ENCODE data around the gene CDC5L. TPM values are rescaled to one million over a fixed set of nuclear protein-coding genes. Genes with fewer than 3 reads are reported as not detected.

Gene CDC5L
- total RNA-seq, 1 experiment from 2014 or later, result 22.6 TPM

DNA sequence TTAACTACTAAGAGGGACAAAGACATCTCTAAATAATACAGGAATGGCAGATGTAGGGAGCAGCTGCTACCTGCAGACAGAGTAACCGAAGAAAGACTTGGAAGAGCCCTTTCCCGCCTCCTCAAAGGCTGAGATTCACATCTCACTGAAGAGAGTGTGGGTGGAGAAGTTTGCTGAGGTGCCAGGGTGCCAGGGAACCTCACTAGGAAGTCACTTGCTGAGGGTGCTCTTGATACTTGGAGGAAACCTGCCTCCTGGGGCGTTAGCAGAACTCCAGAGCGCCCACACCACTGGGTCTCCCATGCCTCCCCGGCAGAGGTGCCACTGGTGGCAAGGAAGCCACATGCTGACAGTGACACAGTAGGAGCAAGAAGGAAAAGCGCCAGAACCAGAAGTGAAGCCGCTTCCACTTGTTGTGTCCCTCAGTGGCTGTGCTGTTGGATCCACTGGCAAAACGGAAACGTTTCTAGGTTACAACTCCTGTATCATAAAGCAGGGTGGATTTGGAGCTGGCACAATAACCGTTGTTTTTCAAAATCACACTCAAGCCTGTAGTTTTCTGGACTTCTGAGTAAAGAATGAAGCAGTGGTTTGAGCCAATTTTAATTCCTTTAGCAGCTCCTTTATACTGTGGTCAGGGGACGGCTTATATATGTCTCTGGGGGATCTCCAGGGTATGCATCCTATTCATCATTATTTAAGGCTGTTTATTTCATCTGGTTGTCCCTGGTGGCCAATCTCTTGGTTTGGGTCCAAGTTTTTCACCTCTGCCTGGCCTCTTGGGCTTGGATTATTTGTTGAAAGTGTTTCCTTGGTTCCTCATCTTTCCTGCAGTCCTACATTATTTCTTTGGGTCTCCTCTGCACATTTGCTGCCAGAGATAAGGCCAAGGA, 64.5 kb downstream of the CDC5L start:
- DNase-seq (ENCODE audit: low read depth), result no peak

DNA sequence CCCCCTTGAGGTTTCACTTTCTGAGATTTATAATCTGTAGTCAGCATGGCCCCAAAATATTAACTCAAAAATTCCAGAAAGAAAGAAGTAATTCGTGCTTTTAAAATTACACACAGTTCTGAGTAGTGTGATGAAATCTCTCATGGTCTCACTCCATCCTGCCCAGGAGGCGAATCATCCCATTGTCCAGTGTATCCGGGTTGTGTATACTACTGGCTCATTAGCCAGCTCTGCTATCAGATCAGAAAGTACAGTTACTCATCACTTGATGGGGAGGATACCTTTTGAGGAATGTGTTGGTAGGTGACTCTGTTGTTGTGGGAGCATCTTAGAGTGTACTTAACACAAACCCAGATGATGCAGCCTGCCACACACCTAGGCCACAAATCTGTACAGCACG, 65.2 kb downstream of the CDC5L start:
- DNase-seq (ENCODE audit: low read depth), result peak; percentile 81

DNA sequence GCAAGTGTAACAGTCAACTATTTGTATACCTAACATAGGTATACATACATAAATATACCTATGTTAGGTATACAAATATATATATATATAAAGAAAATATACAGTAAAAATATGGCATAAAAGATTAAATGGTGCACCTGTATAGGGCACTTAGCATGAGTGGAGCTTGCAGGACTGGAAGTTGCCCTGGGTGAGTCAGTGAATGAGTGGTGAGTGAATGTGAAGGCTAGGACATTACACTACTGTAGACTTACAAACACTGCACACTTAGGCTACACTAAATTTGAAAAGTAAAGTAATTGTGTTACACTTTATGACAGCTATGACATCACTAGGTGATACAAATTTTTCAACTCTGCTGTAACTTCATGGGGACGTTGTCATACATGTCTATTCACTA, 65.6 kb downstream of the CDC5L start:
- peak; percentile 30 for DNase-seq (ENCODE audit: low read depth)

DNA sequence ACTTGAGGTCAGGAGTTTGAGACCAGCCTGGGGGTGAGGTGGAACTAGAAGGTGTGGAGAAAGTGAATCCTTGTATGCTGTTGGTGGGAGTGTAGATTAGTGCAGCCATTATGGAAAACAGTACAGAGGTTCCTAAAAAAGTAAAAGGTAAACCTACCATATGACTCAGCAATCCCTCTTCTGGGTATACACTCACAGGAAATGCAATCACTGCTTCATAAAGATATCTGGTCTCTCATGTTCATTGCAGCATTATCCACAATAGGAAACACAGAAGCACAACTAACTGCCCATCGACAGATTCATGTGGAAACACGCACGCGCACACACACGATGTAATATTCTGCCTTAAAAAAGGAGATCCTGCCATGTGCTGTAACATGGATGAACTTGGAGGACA, 66.7 kb downstream of the CDC5L start:
- peak; percentile 20 for DNase-seq (ENCODE audit: low read depth)

DNA sequence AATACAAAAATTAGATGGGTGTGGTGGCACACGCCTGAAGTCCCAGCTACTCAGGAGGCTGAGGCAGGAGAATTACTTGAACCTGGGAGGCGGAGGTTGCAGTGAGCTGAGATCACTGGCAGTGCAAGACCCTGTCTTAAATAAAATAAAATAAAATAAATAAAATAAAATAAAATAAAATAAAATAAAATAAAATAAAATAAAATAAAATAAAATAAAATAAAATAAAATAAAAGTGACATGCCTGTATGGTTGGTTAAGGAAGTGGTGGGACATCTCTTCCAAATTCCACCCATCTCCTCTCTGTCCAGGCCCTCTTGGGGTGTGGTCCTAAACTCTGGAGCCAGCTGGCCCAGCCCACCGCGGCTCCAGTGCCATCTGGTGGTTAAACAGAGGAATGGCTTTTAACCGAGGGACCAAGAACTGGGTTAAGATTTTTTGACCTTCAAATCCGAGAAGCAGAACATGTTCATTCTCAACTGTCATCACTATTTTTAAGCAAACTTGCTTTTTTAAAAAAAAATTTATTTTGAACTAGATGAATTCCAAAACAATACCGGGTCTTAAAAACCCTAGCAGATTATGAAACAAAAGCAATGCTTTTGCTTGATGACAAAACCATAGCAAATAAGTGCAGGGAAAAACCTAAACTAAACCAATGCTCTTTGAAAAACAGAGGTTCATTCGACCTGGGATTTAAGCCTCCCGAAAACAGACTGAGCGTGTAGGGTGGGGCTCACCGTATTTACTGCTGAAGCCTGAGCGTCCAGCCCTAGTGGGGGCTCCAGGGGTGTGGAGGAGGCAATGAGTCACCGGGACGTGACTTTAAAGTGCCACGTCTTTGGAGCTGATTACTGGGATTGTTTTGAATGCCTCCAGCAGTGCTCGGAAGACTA, 68.8 kb downstream of the CDC5L start:
- DNase-seq (ENCODE audit: low read depth), result peak; percentile 60

DNA sequence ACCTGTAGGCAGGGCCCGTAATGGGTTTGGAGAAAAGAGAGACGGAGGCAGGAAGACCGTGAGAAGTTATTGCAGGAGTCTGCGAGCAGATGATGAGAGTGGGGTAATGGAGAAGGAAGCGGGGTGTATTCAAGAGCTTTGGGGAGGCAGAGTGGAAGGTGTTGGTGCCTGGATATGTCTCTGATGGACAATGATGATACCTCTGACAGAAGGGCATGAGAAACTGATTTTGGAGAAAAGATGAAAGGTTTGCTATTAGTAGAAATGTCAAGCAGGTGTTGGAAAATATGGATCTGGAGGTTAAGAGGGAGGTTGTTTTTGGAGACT, 69.4 kb downstream of the CDC5L start:
- no peak for DNase-seq (ENCODE audit: low read depth)

DNA sequence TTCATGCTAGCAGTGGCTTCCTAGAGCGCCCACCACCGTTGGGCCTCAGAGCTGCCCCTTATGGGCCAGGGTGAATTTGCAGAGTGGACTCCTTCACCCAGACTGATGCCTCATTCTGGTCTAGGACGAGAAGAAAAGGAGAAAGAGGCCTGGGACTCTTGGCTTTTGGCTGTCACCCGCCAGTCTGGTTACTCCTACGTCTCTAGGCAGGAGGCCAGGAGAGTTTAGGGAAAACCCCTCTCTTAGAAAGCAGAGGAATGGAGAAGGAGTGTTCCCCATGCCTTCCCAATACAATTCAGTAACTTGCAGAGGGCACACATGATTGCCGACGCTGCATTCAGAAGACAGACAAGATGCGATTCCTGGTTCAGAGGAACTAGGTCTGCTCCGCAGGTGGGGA, 70.1 kb downstream of the CDC5L start:
- no peak for DNase-seq (ENCODE audit: low read depth)

DNA sequence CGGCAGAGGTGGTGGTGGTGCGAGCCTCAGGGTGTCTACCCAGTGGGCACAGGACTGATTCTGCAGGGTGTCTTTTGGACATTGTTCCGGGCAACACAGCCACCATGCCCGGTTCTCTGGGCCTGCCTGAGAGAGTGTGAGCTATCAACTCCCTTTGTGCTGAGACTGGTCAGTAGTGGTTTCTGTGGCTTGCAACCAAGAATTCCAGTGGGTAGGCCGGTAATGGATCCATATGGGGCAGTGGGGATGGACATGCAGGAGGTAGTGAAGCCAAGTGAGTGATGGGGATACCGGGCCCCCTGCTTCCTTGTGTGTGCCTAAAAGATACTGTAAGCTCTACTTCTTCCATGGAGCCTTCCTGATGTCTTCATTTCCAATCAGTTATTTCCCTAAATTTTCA, 71.0 kb downstream of the CDC5L start:
- DNase-seq (ENCODE audit: low read depth), result no peak

DNA sequence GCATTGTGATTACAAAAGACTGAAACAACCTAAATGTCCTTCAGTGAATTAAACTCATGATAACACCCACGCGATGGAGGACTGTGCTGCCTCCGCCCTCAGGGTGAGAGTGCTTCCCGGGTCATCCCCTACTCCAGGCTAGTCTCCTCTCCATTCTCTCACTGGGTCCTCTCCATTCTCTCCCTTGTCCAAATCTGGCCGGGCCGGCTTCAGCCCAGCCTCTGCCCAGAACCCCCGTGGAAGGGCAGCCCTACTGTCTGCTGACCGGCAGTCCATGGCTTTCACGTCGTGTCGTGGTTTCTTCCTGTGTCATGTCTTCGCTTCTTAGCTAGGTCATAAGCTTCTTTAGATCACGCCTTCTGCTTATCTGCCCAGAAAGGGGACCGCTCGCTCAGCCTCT, 74.8 kb downstream of the CDC5L start:
- DNase-seq (ENCODE audit: low read depth), result no peak

DNA sequence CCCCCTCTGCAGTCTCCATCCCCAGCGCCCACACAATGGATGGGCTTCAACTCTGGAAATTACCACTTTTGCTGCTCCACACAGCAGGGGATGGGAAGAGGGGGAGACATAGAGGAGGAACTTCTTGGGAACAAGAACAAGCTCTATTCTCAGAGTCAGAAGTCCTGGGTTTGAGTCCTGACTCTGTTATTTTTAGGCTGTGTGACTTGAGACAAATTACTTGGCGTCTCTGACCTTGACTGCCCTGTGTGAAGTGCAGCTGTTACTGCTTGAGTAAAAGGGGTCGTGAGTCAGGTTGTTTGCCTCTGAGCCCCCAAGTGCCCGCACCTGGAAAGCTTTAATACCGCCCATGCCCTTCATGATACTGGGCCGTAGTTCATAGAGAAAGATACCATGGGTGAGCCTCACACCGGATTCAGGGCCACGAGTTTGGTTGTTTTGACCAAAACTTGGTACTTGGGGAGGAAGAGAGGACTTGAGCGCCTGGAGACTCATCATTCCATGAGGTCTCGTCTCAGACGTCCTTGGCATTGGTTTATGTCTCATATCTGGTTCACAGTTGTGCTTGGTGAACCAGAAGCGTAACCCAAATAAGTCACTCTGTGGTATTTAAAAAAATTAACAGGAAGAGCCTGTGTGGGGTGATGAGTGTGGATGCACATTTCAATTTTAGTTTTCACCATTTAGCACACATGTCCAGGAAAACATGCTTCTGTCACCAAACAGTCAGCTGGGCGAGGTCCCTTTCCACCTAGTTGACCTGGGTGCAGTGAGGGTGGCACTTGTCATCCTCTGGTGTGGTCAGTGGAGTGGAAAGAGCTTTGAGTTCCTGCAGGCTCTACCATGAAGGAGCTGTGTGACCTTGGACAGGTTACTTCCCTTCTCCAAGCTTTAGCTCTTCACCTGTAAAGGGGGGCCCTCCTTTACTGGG, 75.6 kb downstream of the CDC5L start:
- DNase-seq (ENCODE audit: low read depth), result no peak

DNA sequence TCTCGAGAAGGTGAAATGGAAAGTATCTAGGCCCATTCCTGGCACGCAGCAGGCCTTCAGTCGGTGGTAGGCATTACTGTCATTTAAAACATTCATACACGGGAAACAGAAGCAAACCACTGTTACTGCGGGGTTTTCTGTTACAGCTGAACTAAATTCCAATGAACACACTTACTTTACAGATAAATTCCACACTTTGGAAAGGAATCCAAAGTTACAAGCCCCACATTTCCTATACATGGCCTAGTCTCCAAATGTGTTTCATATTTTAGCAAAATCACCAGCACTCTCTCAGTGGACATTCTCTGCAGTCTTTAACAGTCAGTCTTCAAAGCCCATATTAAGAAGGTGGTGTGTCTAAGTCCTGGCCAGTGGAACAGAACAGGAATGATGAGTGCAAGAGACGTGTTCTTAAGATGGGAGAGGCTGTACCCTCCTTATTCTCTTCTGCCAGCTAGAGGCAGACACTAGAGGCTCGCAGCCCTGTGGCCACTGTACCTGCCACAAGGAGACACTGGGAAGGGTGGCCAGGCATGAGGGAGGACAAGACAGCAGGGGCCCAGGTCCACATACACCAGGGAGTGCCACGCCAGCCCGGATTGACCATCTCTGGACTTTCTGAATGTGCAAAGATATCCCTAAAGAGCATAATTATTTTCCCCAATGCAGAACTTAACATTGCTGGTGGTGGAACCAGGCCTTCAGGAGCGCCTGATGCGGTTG, 76.4 kb downstream of the CDC5L start:
- no peak for DNase-seq (ENCODE audit: low read depth)

DNA sequence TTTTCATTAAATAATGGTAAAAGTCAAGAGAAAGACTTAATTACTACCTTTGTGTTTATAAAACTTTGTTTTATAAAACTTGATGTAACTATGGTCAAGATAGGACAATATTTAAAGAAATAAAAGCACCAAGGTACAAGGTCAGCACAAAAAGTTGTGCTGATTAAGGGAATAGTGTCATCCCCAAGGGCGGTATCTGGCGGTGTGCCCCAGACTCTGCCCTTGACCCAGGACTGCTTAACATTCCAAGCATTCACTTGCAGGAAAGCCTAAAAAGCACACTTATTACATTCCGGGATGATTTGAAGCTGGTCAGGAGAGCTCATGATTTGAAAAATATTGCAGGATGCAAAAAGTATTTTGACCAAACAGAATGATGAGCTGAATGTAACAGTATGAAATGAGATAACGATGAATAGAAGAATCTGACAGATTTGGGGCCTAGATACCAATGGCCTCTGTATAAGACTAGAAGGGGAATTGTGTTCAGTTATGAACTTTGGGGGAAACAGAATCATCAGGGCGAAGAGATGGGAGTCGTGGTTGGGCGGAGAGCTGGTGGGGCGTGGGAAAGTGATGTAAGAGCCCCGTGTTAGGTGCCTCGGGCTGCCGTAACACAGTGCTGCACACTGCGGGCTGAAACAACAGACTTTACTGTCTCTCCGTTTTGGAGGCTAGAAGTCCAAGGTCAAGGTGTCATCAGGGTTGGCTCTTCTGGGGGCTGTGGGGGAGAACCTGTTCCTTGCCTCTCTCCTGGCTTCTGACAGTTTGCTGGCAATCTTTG, 77.2 kb downstream of the CDC5L start:
- DNase-seq (ENCODE audit: low read depth), result no peak

DNA sequence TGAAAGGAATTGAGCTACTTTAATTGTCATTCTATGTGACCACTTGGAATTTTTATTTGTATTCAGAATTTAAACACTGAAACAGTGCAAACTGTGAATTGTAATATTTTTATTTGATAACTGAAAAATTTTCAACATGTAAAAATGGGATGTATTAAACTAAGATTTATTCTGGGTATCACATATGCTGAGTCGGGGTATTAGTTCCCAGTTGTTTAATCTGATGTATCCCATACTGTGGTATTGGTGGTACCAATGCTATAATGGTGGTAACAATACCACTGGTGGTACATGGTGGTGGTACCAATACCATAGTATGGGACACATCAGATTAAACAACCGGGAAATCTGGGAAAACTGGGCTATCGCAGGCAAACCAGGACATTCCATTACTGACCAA, 79.4 kb downstream of the CDC5L start:
- DNase-seq (ENCODE audit: low read depth), result no peak

DNA sequence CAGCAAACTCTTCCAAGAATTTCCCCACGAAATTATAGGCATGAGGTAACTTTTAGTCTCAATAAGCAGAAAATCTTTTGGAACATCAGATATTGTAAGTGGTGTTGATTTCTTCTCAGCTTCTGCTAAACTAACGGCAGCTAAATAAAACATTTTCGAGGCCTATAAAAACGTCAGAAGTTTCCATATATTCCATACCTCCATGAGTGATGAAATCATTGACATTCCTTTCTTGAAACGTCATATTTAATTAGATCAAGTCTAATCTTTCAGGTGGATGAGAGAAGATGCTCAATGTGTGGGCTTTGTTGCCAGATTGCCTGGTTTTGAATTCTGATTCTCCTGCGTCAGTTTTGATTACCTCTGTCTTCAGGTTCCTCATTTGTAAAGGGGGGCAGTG, 81.3 kb downstream of the CDC5L start:
- no peak for DNase-seq (ENCODE audit: low read depth)

DNA sequence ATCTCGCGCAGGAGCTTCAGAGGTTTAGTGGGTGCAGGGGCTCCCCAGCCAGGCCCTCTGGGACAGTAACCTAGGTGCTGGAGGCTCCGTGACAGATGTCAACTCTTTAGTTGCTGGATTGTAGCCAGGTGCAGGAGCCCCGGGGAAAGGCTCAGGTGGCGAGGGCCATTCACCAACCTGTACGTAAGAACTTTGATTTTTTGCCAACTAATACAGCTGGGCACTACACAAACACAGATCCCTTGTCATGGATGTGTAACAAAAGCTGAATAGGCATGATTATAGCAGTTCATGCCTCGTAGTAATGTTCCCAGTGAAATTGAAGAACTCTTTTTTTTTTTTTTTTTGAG, 82.6 kb downstream of the CDC5L start:
- DNase-seq (ENCODE audit: low read depth), result no peak

DNA sequence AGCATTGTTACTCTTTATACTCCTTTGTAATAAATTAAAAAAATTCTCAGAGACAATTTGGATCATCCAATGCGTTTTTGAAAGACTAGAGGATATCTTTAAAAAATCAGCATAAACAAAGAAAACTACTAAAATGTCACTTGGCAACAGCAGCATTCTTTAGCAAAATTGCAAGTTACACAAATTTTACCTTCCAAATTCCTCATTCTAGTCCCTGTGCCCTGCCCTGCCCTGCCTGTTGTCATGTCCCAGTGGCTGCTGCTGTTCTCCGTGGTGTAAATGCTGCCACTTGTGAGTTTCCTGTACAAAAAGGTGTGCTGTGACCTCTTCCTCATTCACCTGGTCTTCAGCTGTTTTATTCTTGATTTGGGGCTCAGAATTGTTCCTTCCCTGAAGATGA, 83.2 kb downstream of the CDC5L start:
- no peak for DNase-seq (ENCODE audit: low read depth)

DNA sequence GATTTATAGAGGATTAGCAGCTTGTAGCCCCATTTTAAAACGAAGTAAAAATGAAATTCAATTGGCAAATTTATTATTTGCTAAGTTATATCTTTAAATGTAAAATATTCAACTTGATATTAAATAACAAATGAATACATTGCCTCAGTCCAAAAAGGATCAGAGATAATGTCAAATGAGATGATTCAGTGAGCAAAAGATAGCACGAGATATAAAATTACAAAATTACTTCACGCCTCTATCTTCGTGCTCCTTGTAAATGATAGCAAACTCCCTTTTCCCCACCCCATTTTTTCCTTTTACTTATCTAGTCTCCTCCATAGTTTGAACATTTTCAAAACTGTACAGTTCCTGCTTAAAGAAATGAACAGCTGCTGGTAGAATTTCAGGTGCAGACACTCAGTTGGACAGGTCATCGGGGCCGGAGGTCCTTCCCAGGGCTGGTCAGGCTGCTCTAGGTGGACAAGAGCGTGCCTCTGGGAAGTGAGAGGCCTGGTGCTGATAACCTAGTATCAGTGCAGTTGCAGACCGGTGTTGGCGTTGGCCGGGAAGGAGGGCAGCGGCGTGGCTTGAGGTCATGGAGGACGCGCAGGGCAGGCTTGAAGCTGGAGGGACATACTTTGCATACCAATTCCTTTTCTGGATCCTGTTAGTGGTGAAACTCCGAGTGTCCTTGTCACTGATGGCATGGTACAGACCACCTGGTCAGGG, 83.9 kb downstream of the CDC5L start:
- DNase-seq (ENCODE audit: low read depth), result no peak

DNA sequence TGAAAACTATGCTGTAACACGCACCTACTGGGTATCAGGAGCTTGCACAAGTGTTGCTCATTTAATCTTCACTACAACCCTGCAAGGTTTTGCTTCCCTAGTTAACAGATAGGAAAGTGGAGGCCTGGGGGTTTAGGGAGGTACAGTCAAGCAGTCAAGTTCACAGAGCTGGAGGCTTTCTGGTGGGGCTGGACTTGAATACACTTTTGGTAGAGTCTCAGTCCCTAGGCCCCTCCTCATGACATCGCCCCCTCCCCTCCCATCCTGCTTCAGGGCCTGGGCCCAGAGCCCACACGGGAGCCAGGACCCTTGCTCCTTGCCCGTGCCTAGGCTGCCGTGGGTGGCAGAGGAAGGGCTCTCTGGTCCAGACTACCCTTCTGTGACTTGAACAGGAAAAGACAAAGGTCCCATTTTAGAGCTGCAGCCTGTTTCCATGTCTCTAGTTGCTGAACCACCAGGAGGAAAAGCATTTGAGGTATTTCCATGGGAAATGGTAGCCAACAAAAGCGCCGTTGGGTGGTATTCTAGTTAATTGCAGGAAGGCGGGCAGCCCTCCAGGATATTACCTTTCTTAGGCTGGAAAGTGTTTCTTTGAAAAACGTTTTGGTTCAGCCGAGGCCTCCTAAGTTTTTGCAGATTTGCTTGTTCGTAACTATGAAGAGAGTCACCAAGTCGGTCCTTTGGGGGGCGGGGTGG, 84.9 kb downstream of the CDC5L start:
- no peak for DNase-seq (ENCODE audit: low read depth)
